ENCODE data around the gene INSRR. TPM values are rescaled to one million over a fixed set of nuclear protein-coding genes. Genes with fewer than 3 reads are reported as not detected.

Gene INSRR
- total and polyA plus RNA-seq, 9 of the 15 experiments (the other 6 are each of a cell fraction or from before 2014, with no cell fraction given): 0.03 to 0.18 (median 0.06) TPM; not detected in 3

- TF ChIP-seq NR2C2 (CRISPR knock-in tag; IDR thresholded peaks at IDR 0.05) (no peak), NR2C2 (tag; IDR thresholded peaks at IDR 0.05) (no peak; the same call in 1 of the 2 replicates), ARID2 (IDR thresholded peaks at IDR 0.05) (no peak), NCOR1 (IDR thresholded peaks at IDR 0.05) (peak; percentile 88), ID3 (CRISPR knock-in tag; IDR thresholded peaks at IDR 0.05) (no peak), ID3 (tag; IDR thresholded peaks at IDR 0.05) (peak; percentile 69), MAZ (CRISPR knock-in tag; conservative IDR thresholded peaks at IDR 0.05 in 1 of 2, IDR thresholded peaks at IDR 0.05 in 1 of 2) (peak in 1 of 2 experiments; percentile 66; a peak in 2 of 4 replicates), ZHX1 (conservative IDR thresholded peaks at IDR 0.05; ENCODE audit: low read length) (no peak), KLF13 (tag; IDR thresholded peaks at IDR 0.05; ENCODE audit: borderline replicate concordance, low read depth) (no peak), SOX6 (IDR thresholded peaks at IDR 0.05) (peak; percentile 36; the same call in 1 of the 2 replicates), TEAD2 (tag; IDR thresholded peaks at IDR 0.05) (no peak), ZBTB7A (IDR thresholded peaks at IDR 0.05; ENCODE audit: borderline replicate concordance, control insufficient read depth, low read depth, low read length) (peak; percentile 30; the same call in 1 of the 2 replicates), NR4A1 (CRISPR knock-in tag; IDR thresholded peaks at IDR 0.05) (no peak), NR4A1 (tag; IDR thresholded peaks at IDR 0.05) (peak; percentile 88), RBM22 (IDR thresholded peaks at IDR 0.05; ENCODE audit: low read depth, low read length, poor library complexity, severe bottlenecking) (no peak), DPF2 (IDR thresholded peaks at IDR 0.05) (peak; percentile 73), HOMEZ (CRISPR knock-in tag; IDR thresholded peaks at IDR 0.05) (no peak), ETS2 (tag; IDR thresholded peaks at IDR 0.05; ENCODE audit: borderline replicate concordance, poor library complexity, severe bottlenecking) (no peak), HNRNPLL (IDR thresholded peaks at IDR 0.05; ENCODE audit: low read depth, low read length, poor library complexity, severe bottlenecking) (peak; percentile 29), ZNF589 (CRISPR knock-in tag; IDR thresholded peaks at IDR 0.05; ENCODE audit: low read depth) (0 out of 2 replicates have a peak, but pooled peaks have one; percentile 11), CBFA2T2 (conservative IDR thresholded peaks at IDR 0.05) (peak; percentile 88), SIN3B (IDR thresholded peaks at IDR 0.05; ENCODE audit: low read depth) (no peak)
Measured at GRCh38 chr1:156894711-156895454, 36.0 kb upstream of the INSRR start (continued).

Data from K562 (cell line).